Measurements from ENCODE around the gene TYMS. TPM values are rescaled to one million over a fixed set of nuclear protein-coding genes. Genes with fewer than 3 reads are reported as not detected.

TYMS gene
- total and polyA plus RNA-seq, 9 of the 15 experiments (the other 6 are each of a cell fraction or from before 2014, with no cell fraction given): 69.1 to 409 (median 175) TPM

- TF ChIP-seq SAFB2 (IDR thresholded peaks at IDR 0.05; ENCODE audit: borderline replicate concordance, low read depth, low read length, severe bottlenecking) (no peak), CGGBP1 (CRISPR knock-in tag; IDR thresholded peaks at IDR 0.05) (no peak; the same call in 1 of the 2 replicates), MCM3 (IDR thresholded peaks at IDR 0.05) (no peak), CBX8 (IDR thresholded peaks at IDR 0.05; ENCODE audit: borderline replicate concordance, extremely low read depth, low read depth, low read length, poor library complexity, severe bottlenecking) (no peak), ZNF175 (CRISPR knock-in tag; IDR thresholded peaks at IDR 0.05; ENCODE audit: low read depth) (no peak), IRF2 (CRISPR knock-in tag; IDR thresholded peaks at IDR 0.05) (no peak), ZKSCAN1 (IDR thresholded peaks at IDR 0.05; ENCODE audit: low read depth, low read length) (no peak), FIP1L1 (IDR thresholded peaks at IDR 0.05; ENCODE audit: low read depth, low read length, poor library complexity, severe bottlenecking) (peak; percentile 45), TBP (optimal IDR thresholded peaks at IDR 0.05; ENCODE audit: low read depth, low read length) (peak; percentile 16), MTA2 (IDR thresholded peaks at IDR 0.05; ENCODE audit: low read depth) (no peak), ZNF174 (CRISPR knock-in tag; IDR thresholded peaks at IDR 0.05) (no peak), NFE2 (IDR thresholded peaks at IDR 0.05; ENCODE audit: low read depth) (no peak), FOSL1 (tag; conservative IDR thresholded peaks at IDR 0.05) (no peak), HNRNPK (IDR thresholded peaks at IDR 0.05; ENCODE audit: low read depth, low read length, poor library complexity, severe bottlenecking) (no peak), CEBPG (CRISPR knock-in tag; IDR thresholded peaks at IDR 0.05) (no peak), CEBPG (tag; conservative IDR thresholded peaks at IDR 0.05 in 1 of 2, IDR thresholded peaks at IDR 0.05 in 1 of 2) (no peak), CCNT2 (IDR thresholded peaks at IDR 0.05; ENCODE audit: borderline replicate concordance, extremely low read depth, insufficient read length, low read depth, low read length) (peak; percentile 55), MYBL2 (IDR thresholded peaks at IDR 0.05; ENCODE audit: low read depth) (no peak), MYBL2 (CRISPR knock-in tag; IDR thresholded peaks at IDR 0.05; ENCODE audit: borderline replicate concordance) (no peak)
- TF ChIP-seq, protein P1, sequence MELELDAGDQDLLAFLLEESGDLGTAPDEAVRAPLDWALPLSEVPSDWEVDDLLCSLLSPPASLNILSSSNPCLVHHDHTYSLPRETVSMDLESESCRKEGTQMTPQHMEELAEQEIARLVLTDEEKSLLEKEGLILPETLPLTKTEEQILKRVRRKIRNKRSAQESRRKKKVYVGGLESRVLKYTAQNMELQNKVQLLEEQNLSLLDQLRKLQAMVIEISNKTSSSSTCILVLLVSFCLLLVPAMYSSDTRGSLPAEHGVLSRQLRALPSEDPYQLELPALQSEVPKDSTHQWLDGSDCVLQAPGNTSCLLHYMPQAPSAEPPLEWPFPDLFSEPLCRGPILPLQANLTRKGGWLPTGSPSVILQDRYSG (tag; conservative IDR thresholded peaks at IDR 0.05; ENCODE audit: low read depth): no peak
- TF ChIP-seq, protein P2, sequence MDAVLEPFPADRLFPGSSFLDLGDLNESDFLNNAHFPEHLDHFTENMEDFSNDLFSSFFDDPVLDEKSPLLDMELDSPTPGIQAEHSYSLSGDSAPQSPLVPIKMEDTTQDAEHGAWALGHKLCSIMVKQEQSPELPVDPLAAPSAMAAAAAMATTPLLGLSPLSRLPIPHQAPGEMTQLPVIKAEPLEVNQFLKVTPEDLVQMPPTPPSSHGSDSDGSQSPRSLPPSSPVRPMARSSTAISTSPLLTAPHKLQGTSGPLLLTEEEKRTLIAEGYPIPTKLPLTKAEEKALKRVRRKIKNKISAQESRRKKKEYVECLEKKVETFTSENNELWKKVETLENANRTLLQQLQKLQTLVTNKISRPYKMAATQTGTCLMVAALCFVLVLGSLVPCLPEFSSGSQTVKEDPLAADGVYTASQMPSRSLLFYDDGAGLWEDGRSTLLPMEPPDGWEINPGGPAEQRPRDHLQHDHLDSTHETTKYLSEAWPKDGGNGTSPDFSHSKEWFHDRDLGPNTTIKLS (IDR thresholded peaks at IDR 0.05; ENCODE audit: borderline replicate concordance, low read depth): no peak; the same call in none of the 2 replicates
- TF ChIP-seq, protein P3, sequence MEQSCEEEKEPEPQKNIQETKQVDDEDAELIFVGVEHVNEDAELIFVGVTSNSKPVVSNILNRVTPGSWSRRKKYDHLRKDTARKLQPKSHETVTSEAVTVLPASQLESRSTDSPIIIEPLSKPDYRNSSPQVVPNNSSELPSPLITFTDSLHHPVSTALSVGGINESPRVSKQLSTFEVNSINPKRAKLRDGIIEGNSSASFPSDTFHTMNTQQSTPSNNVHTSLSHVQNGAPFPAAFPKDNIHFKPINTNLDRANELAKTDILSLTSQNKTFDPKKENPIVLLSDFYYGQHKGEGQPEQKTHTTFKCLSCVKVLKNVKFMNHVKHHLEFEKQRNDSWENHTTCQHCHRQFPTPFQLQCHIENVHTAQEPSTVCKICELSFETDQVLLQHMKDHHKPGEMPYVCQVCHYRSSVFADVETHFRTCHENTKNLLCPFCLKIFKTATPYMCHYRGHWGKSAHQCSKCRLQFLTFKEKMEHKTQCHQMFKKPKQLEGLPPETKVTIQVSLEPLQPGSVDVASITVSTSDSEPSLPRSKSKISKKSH (CRISPR knock-in tag; IDR thresholded peaks at IDR 0.05): no peak
Measured at GRCh38 chr18:657311-658000, at the start of gene TYMS (continued).
